ENCODE measurements around the gene CHST10. TPM values are rescaled to one million over a fixed set of nuclear protein-coding genes. Genes with fewer than 3 reads are reported as not detected.

Gene CHST10
- total and polyA plus RNA-seq, 10 of the 15 experiments (the other 5 are each of a cell fraction or from before 2014, with no cell fraction given): 2.0 to 22.5 (median 15.7) TPM

- TF ChIP-seq ELK1 (IDR thresholded peaks at IDR 0.05; ENCODE audit: low read depth, low read length) (no peak), POU2F2 (IDR thresholded peaks at IDR 0.05; ENCODE audit: borderline replicate concordance, low read depth, low read length) (no peak), BACH1 (IDR thresholded peaks at IDR 0.05; ENCODE audit: borderline replicate concordance) (no peak), MEF2B (IDR thresholded peaks at IDR 0.05; ENCODE audit: partially characterized antibody, poor library complexity, severe bottlenecking) (no peak)
Measured at GRCh38 chr2:100358554-100358953, 58.9 kb downstream of the CHST10 start (continued).

- Histone ChIP-seq H3K27ac (ENCODE audit: control insufficient read depth, insufficient read depth) (no peak overlapping the region), H3K36me3 (ENCODE audit: control insufficient read depth in 2 of 2, insufficient read depth in 2 of 2, low read length in 1 of 2) (no peaks in the 10 kb centered on the region), H3K4me1 (ENCODE audit: control insufficient read depth, insufficient read depth, low read length) (no peaks in the 10 kb centered on the region), H3K79me2 (ENCODE audit: control insufficient read depth, insufficient read depth, low read length) (no peaks in the 10 kb centered on the region), H3K9ac (ENCODE audit: control insufficient read depth, insufficient read depth, low read length) (no peak overlapping the region), H2AFZ (ENCODE audit: control insufficient read depth, low read depth, low read length) (no peak overlapping the region), H3K9me3 (replicated peaks; ENCODE audit: control insufficient read depth, insufficient read depth, low read length) (no peaks in the 10 kb centered on the region; the same call in 1 of the 3 replicates), H3K4me2 (ENCODE audit: control insufficient read depth, insufficient read depth) (no peak overlapping the region), H4K20me1 (ENCODE audit: control insufficient read depth, insufficient read depth) (no peaks in the 10 kb centered on the region), H3K27me3 (replicated peaks in 1 of 2; ENCODE audit: control insufficient read depth in 2 of 2, insufficient read depth in 2 of 2, low read length in 1 of 2) (no peaks in the 10 kb centered on the region), H3K4me3 (no peak overlapping the region)
- no peak for ATAC-seq
- CTCF ChIA-PET: no interaction called here
- RAD21 ChIA-PET (ENCODE audit: unreplicated experiment): no interaction called here
- in situ Hi-C loops (cut with MboI) (no loop called here), intact Hi-C loops (cut with micrococcal nuclease; ENCODE audit: unreplicated experiment) (no loop called here)
- no peak for FAIRE-seq
- 68% methylated on average over 7 of the region's 7 CpGs for WGBS (ENCODE audit: insufficient coverage, insufficient replicate concordance, low lambda C conversion rate, missing lambda C conversion rate)
- POLR2A ChIA-PET: no interaction called here
- SMC1A ChIA-PET (ENCODE audit: uncharacterized antibody, unreplicated experiment): no interaction called here
- no TSS peak for BruUV-seq (replicated peaks)
- no peak for DNase-seq (ENCODE audit: low read depth, low spot score)
- TF ChIP-seq TCF7 (IDR thresholded peaks at IDR 0.05; ENCODE audit: borderline replicate concordance) (no peak), EED (IDR thresholded peaks at IDR 0.05; ENCODE audit: low read depth) (no peak), YY1 (IDR thresholded peaks at IDR 0.05; ENCODE audit: low read depth, low read length) (no peak), USF1 (IDR thresholded peaks at IDR 0.05; ENCODE audit: borderline replicate concordance, extremely low read length, insufficient read depth, low read depth, low read length) (no peak), ZZZ3 (IDR thresholded peaks at IDR 0.05; ENCODE audit: control insufficient read depth, insufficient read length, low read depth) (no peak), MYB (IDR thresholded peaks at IDR 0.05; ENCODE audit: borderline replicate concordance, low read depth, low read length) (no peak), CBFB (IDR thresholded peaks at IDR 0.05; ENCODE audit: low read depth) (no peak), NFIC (IDR thresholded peaks at IDR 0.05; ENCODE audit: low read depth, low read length) (no peak), CTCF (IDR thresholded peaks at IDR 0.05 in 2 of 3, conservative IDR thresholded peaks at IDR 0.05 in 1 of 3; ENCODE audit: control insufficient read depth in 2 of 3, extremely low read depth in 1 of 3, insufficient read depth in 1 of 3, low read depth in 3 of 3, low read length in 3 of 3) (no peak), TCF3 (IDR thresholded peaks at IDR 0.05; ENCODE audit: borderline replicate concordance, insufficient read depth, low read depth, low read length) (no peak), STAT1 (conservative IDR thresholded peaks at IDR 0.05) (no peak), NFYA (IDR thresholded peaks at IDR 0.05; ENCODE audit: borderline replicate concordance, low read depth, low read length) (no peak), HDAC6 (IDR thresholded peaks at IDR 0.05; ENCODE audit: unreplicated experiment) (no peak), HSF1 (IDR thresholded peaks at IDR 0.05; ENCODE audit: low read depth, low read length) (no peak), SREBF1 (IDR thresholded peaks at IDR 0.05; ENCODE audit: low read length) (no peak), POLR2AphosphoS5 (IDR thresholded peaks at IDR 0.05; ENCODE audit: low read length) (no peak)
Measured at GRCh38 chr2:100352521-100352920, 64.9 kb downstream of the CHST10 start.

All from GM12878 (cell line).